Adrenal gland (tissue), 5 donors: ENCODE measurements around the gene MYL7.
"Not testable (repeated sequence)": the region's sequence is repeated elsewhere in the genome, so short reads cannot be mapped to it uniquely, and the experiment has no call there.

Experiments used
- CTCF ChIP-seq, 6 experiments: fragments of 450-650 bp in 4 of 6; fragments of 200-600 bp in 2 of 6; sonication (generic) in 1 of 6; IDR thresholded peaks; 1 replicate in 5 of 6; 2 replicates in 1 of 6; pipeline versions ENCODE4 v1.5.1 to v1.8.0; 2016 to 2021; ENCODE audit warnings: antibody characterized with exemption in 6 of 6, mild to moderate bottlenecking in 2 of 6, moderate library complexity in 1 of 6
- POLR2A ChIP-seq, 2 donors: fragments of 450-650 bp; IDR thresholded peaks; one replicate each; pipeline ENCODE4 v1.6.1; 2017; ENCODE audit warnings: antibody characterized with exemption in 2 of 2, mild to moderate bottlenecking in 2 of 2, moderate library complexity in 1 of 2
- donor health status: DM: no; HTN: no; CAD: no.

- TF ChIP-seq CTCF, POLR2A (IDR thresholded peaks at IDR 0.05): not testable (repeated sequence)
Measured at GRCh38 chr7:44126574-44126973, 14.6 kb downstream of the MYL7 start.
